Measurements from ENCODE around the gene HRAS.

Gene HRAS

GRCh38 chr11:506995-507726 lies 28.2 kb downstream of the HRAS start, which contains the start of gene RNH1:
Gene RNH1, minus strand, starts transcription at chr11:507242. Its CDS starts 5,080 bp downstream, at chr11:502162.
- DNase-seq, result peak; percentile 77 to 88

- peak; percentile 77 to 88 for DNase-seq
Observed at GRCh38 chr11:506238-506994, 29.0 kb downstream of the HRAS start.

DNA sequence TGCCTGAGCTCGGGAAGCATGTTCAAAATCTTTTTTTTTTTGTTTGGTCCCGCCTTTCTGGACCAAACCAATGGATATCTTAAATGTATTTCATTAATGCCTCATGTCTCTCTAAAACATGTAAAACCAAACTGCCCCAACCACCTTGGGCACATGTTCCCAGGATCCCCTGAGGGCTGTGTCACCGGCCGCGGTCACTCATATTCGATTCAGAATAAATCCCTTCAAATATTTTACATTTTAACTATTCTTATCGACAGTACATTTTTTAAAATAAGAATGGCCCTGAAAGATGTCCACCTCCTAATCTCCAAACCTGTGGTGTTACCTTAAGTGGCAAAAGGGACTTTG lies 30.4 kb downstream of the HRAS start:
- no peak for DNase-seq

- DNase-seq, result no peak
Observed at GRCh38 chr11:504053-504993, 31.1 kb downstream of the HRAS start.

GRCh38 chr11:503179-503981 lies 32.0 kb downstream of the HRAS start:
- no peak for DNase-seq

- no peak for DNase-seq
Observed at GRCh38 chr11:502288-503178, 32.8 kb downstream of the HRAS start.

DNA sequence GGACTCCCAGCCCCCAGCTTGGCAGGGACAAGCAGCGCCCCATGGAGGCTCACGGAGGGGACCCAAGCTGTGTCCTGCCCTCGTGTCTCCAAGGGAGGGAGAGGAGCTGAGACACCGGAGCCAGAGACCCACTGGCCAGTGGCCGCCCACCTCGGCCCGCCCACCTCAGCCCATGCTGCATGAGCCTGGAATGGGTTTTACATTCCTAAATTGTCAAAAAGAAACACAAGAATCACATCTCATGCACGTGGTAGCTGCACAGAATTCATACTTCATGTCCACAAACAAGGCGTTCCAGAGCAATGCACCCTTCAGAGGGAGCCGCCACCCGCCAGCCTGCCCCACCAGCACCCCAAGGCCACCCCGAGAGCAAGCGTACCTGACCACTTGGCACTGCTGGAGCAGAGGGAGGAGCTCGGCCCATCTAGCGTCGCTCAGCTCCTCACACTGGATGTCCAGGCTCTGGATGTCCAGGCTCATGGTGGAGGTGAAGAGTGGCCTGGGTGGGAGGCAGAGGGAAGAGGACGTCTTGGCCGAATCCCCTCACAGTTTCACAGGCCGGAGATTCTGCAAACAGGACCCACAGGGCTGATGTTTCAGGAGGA lies 33.6 kb downstream of the HRAS start:
- DNase-seq, result no peak

- no peak for DNase-seq
Observed at GRCh38 chr11:501001-501682, 34.2 kb downstream of the HRAS start.

DNA sequence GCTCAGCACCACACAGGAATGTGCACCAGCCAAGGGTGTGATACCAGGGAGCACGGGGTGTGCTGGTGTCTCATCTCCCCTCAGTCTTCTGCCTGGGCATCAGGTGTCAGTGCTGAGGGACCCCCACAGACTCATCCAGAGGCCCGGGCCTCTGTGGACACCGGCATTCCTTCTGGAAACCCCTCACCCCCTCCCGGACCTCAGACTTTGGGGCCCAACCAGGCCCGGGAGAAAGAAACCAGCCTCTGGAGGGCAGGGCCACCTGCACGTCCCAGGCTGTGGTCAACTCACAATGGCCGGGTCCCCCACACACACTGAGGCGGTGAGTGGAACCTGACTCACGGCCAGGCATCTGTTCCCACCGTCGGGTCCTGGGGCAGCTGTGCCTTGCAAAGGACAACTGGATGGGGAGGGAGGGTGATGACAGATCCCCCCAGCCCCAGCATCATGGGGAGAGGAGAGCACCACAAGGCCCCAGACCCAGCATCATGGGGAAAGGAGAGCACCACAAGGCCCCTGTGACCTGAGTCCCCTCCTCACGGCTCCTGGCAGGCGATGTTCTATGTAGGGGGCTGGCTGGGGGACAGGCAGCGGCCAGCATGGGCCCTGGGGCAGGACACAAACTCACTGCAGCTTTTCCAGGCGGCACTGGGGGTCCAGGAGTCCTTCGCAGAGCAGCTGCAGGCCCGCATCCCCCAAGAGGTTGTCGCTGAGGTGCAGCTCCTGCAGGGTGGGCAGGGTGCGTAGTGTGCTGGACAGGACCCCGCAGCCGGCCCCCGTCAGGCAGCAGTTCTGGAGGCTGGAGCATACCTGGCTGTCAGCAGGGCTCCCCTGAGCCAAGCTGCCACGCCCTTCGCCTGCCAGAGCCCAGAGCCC lies 35.9 kb downstream of the HRAS start:
- DNase-seq, result no peak

DNA sequence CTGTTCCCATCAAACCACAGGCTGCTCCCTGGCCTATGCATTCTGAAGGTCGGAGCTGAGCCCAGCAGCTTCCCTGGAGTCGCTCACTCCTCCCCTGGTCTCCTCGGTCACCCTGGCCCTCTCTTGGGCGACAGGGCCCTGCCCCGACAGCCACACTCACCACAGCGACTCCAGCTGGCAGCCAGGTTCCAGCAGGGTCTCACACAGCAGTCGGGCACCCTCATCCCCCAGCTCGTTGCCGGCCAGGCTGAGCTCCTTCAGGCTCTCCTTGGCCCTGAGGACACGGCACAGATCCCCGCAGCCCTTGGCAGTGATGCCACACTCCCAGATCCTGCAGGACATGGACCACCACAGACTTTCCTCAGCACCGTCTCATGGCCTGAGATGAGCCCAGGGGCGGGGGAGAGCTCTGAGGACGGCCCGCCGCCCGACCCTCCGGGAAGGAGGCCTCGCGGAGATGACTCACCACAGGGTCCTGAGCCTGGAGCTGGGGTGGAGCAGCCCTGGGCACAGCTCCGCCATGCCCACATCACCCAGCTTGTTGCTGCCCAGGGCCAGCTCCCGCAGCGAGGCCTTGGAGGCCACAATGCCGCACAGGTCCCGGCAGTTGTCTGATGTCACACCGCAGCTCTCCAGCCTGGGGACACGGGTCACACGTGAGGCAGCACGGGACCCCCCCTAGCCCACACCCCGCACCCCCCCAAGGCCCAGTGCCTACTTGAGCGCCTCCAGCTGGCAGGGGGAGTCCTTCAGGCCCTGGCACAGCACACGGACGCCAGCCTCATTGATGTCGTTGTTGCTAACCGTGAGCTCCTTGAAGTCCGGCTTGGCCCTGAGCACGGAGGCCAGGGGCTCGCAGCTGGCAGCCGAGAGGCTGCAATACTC lies 36.8 kb downstream of the HRAS start:
- DNase-seq, result no peak

DNA sequence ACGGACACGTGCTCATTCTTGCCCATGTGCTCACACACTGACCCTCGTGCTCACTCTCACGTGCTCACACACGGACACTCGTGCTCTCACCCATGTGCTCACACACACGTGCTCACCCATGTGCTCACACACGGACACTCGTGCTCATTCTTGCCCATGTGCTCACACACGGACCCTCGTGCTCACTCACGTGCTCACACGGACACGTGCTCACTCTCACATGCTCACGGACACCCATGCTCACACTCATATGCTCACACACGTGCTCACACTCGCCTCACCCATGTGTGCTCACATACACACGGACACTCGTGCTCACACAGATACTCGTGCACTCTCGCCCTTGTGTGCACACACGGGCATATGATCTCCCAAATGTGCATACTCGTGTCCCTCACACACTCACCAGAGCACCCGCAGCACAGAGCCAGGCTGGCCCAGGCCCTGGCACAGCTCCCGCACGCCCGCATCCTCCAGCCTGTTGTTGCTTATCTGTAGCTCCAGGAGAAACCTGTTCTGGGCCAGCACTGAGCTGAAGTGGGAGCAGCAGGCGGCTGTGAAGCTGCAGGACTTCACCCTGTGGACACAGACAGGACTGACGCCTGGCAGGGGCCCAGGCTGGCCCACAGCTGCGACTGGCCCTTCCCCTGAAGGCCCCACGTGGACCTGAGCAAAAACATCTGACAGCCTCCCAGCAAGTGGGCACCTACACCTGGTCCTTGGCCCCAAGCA lies 37.6 kb downstream of the HRAS start:
- DNase-seq, result no peak

- no peak for DNase-seq
Observed at GRCh38 chr11:496834-497564, 38.4 kb downstream of the HRAS start.

DNA sequence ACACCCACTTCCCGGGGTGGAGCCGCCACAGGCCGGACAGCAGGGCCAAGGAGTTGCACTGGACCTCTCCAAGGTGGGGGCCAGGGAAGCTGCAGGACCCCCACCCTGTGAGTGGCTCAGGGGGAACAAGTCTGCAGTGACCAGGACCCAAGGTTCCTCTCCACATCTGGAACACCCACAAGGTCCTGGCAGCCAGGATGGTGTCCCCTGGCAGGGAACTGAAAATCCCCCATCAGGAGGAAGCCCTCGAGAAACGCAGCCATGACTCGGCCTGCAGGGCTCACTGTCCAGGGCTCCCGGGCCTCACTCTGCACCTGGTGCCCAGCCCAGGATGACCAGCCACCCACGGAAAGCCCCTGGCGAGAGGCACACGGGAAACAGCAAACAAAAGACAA lies 39.8 kb downstream of the HRAS start:
- DNase-seq, result no peak

DNA sequence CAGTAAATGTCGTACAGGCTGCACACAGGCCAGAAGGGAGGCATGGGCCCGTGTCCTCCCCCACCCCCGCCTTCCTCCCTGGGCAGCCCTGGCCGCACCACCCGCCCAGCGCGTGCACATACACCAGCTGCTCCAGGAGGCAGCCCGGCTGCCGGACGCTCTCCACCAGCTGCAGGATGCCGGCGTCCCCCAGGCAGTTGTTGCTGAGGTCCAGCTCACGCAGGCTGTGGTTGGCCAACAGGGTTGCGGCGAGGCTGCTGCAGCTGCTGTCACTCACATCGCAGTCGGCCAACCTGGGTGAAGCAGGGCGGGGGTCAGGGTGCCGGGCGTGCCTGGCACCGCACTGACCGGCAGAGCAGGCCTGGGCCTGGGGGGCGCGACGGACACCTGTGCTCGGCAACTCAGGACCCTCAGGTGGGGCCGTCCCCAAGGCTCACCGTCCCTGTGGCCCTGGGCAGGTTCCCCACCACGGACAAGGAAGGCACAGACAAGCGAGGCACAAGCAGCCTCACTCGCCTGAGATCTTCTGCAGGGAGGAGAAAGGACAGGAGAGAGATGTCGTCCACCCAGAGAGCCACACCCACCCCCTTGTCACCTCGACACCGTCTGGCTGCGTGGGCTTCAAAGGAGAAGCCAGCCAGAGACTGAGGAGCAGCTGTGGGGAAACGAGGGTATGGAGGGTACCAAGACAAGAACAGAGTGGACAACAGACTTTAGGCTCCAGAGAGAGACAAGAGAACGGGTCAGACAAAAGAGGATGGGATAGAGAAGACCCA lies 40.4 kb downstream of the HRAS start:
- DNase-seq, result no peak

DNA sequence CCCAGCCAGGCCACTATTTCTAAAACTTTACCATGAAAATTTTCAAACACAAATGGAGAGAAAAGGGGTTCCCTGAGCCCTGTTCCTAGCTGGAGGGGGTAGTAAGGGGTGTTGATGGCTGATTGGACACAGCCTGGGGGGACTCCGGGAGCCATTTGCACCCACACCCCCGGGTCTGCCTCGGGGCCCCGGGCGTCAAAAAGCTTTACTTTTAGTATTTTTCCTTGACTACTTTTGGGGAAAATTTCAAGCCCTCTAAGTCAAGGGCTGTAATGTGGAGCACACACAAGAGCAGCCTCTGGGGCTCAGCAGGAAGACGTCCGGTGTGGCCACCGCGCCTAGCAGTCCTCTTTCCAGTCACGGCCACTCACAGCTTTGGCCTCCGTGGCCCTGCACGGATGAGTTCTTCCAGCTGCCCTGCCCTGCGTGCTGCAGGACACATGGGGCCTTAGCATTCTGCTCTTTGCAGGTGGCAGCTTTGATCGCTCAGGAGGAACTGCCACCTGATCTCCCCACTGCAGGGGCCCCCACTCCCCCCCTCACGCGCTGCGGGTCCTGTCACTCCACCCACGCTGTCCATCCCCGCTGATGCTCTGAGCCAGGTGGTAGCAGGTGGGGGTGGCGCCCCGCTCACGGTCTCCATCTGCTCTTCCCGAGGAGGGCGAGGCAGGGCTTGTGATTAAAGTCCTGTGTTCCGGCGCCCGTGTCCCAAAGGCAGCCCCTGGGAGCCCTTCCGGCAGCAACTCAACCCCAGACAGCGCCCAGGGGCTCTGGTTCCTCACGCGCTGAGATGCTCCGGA lies 42.7 kb downstream of the HRAS start:
- DNase-seq, result no peak

Data from SW 1271 (cell line).